ENCODE data around the gene AGRN.
"Not testable (repeated sequence)": the region's sequence is repeated elsewhere in the genome, so short reads cannot be mapped to it uniquely, and the experiment has no call there.

The AGRN gene

DNA sequence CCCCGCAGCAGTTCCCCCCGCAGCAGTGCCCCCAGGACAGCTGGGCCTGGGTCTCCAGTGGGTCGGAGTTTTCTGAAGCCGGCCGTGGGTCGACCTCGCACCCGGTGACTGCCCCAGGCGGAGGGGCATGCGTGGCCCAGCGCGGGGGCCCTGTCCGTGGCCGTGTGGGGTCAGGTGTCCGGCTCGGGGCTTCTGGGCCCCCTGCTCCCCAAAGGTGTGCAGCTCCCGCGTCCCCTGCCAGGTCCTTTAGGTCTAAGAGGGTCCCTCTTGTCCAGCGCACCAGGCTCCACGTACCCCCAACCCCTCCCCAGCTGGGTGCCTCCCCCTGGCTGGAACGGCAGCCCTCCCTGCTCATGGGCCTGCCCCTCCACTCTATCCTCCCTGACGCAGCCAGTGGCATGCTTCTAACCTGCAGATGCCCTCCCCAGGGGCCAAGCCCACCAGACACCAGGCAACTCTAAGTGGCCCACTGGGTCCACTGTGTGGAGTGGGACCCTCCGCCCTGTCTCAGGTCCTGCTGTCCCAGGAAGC, 14.1 kb upstream of the AGRN start:
- Histone ChIP-seq H2BK120ac (ENCODE audit: low read depth, low read length) (no peak overlapping the region), H4K8ac (ENCODE audit: low read length) (peak overlapping the region; percentile 59), H2BK12ac (ENCODE audit: low read length in 2 of 2) (peak overlapping the region; percentile 32 to 71), H3K4me3 (ENCODE audit: insufficient read depth in 1 of 2, low read depth in 1 of 2, low read length in 2 of 2) (no peak overlapping the region), H3K18ac (ENCODE audit: low read depth in 1 of 2, low read length in 2 of 2) (peak overlapping the region in 1 of 2 experiments; percentile 24), H2BK15ac (ENCODE audit: low read depth, poor library complexity, severe bottlenecking) (peak overlapping the region; percentile 21), H2AK5ac (ENCODE audit: low read length, severe bottlenecking) (peak overlapping the region; percentile 12), H3K36me3 (ENCODE audit: control insufficient read depth in 1 of 2, insufficient read depth in 2 of 2, low read depth in 1 of 2, low read length in 2 of 2) (peaks cover 0 to 8% of the 10 kb centered on the region in 2 experiments), H3K23ac (ENCODE audit: low read length in 2 of 2) (no peak overlapping the region), H3K27ac (ENCODE audit: low read length, poor library complexity, severe bottlenecking) (no peak overlapping the region), H2AFZ (ENCODE audit: low read depth, low read length) (no peak overlapping the region), H3K27me3 (ENCODE audit: control insufficient read depth in 1 of 2, insufficient read depth in 1 of 2, low read length in 2 of 2) (peaks cover 0 to 61% of the 10 kb centered on the region in 2 experiments), H3K9ac (ENCODE audit: low read length) (no peak overlapping the region), H3K4me2 (ENCODE audit: low read length, poor library complexity, severe bottlenecking) (no peak overlapping the region), H3K79me1 (replicated peaks; ENCODE audit: low read length, poor library complexity, severe bottlenecking) (peaks cover 4% of the 10 kb centered on the region), H4K91ac (ENCODE audit: low read length) (no peak overlapping the region), H2BK5ac (ENCODE audit: low read depth, low read length, poor library complexity, severe bottlenecking) (no peak overlapping the region), H3K9me3 (ENCODE audit: control insufficient read depth, low read length) (no peaks in the 10 kb centered on the region), H3K4ac (ENCODE audit: low read depth in 1 of 2, low read length in 2 of 2) (peak overlapping the region in 1 of 2 experiments; percentile 81), H3K4me1 (ENCODE audit: control insufficient read depth, insufficient read depth, low read depth, low read length) (peaks cover 34% of the 10 kb centered on the region), H3K14ac (ENCODE audit: low read length in 2 of 2) (no peak overlapping the region)
- DNase-seq: no peak
- 84% methylated on average over 18 of the region's 23 CpGs for WGBS

DNA sequence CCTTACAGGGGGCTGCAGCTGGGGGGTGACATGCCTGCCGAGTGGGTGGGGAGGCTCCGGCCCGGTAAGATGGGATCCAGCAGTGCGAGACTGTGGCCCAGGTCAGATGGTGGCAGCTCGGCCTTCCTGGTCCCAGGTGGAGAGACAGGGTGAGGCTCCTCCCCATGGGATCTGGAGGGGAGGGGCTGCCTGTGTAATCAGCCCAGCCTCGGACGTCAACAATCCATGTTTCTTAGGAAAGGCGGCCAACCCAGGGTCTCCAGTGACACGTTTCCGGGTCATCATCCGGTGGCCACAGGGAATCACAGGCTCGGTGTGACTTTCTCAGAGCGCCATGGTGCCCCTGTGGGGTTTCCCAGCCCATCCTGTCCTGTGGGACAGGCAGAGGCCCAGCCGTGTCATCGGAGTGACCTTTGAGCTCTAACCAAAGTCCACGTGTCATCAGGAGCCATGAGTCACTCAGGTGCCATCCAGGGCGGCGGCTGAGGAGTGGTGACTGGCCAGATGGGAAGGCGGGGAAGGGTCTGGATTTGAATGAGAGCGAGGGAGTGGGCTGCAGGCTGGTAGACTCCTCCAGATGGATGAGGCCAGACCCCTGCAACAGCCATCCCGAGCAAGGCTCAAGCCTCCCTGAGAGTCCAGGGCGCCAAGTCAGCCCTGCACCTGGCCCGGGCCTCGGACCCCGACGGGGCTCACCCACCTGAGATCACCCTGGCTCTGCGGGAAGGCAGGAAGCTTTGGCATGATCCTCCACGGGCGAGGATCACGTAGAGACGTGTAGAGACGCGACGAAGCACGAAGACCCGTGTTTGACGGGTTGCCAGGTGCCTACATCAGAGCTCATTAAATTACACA, 13.4 kb upstream of the AGRN start:
- no peaks in the 10 kb centered on the region for H3K79me1 ChIP-seq (replicated peaks; ENCODE audit: low read length, poor library complexity, severe bottlenecking)
- WGBS: 89% methylated on average over 37 of the region's 37 CpGs

DNA sequence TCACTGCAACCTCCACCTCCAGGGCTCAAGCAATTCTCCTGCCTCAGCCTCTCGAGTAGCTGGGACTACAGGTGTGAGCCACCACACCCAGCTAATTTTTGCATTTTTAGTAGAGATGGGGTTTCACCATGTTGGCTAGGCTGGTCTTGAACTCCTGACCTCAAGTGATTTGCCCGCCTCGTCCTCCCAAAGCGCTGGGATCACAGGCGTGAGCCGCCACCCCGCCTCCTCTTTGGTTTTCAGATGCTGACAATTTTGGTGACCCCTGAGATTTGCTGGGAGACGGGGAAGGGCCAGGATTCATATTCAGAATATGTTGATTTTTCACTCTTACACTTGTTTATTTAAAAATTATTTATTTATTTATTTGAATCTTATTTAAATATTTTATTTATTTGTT, 9.8 kb upstream of the AGRN start:
- 79% methylated on average over 6 of the region's 8 CpGs for WGBS
- H3K27ac ChIP-seq (ENCODE audit: low read length, poor library complexity, severe bottlenecking); H3K36me3 ChIP-seq (ENCODE audit: control insufficient read depth in 1 of 2, insufficient read depth in 2 of 2, low read depth in 1 of 2, low read length in 2 of 2); H2AFZ ChIP-seq (ENCODE audit: low read depth, low read length); H2BK12ac ChIP-seq (ENCODE audit: low read length in 2 of 2); H3K4me3 ChIP-seq (ENCODE audit: insufficient read depth in 1 of 2, low read depth in 1 of 2, low read length in 2 of 2); H3K4me2 ChIP-seq (ENCODE audit: low read length, poor library complexity, severe bottlenecking); H3K4ac ChIP-seq (ENCODE audit: low read depth in 1 of 2, low read length in 2 of 2); H3K14ac ChIP-seq (ENCODE audit: low read length in 2 of 2); H3K18ac ChIP-seq (ENCODE audit: low read depth in 1 of 2, low read length in 2 of 2); H3K9me3 ChIP-seq (ENCODE audit: control insufficient read depth, low read length); DNase-seq; H2BK120ac ChIP-seq (ENCODE audit: low read depth, low read length); H2AK5ac ChIP-seq (ENCODE audit: low read length, severe bottlenecking); H3K9ac ChIP-seq (ENCODE audit: low read length); H2BK5ac ChIP-seq (ENCODE audit: low read depth, low read length, poor library complexity, severe bottlenecking); H3K23ac ChIP-seq (ENCODE audit: low read length in 2 of 2); H2BK15ac ChIP-seq (ENCODE audit: low read depth, poor library complexity, severe bottlenecking); H4K8ac ChIP-seq (ENCODE audit: low read length); H4K91ac ChIP-seq (ENCODE audit: low read length): not testable (repeated sequence)
- H3K79me1 ChIP-seq (replicated peaks; ENCODE audit: low read length, poor library complexity, severe bottlenecking): peaks cover 13% of the 10 kb centered on the region
- peaks cover 26% of the 10 kb centered on the region for H3K4me1 ChIP-seq (ENCODE audit: control insufficient read depth, insufficient read depth, low read depth, low read length)
- peaks cover 0 to 23% of the 10 kb centered on the region in 2 experiments for H3K27me3 ChIP-seq (ENCODE audit: control insufficient read depth in 1 of 2, insufficient read depth in 1 of 2, low read length in 2 of 2)

More for the DNA sequence above, 13.4 kb upstream of the AGRN start:
- no peak overlapping the region for H3K14ac ChIP-seq (ENCODE audit: low read length in 2 of 2)
- no peak for DNase-seq
- H3K9me3 ChIP-seq (ENCODE audit: control insufficient read depth, low read length): no peaks in the 10 kb centered on the region
- H3K4me1 ChIP-seq (ENCODE audit: control insufficient read depth, insufficient read depth, low read depth, low read length): peaks cover 27% of the 10 kb centered on the region
- peak overlapping the region in 1 of 2 experiments; percentile 71 for H2BK12ac ChIP-seq (ENCODE audit: low read length in 2 of 2)
- H3K36me3 ChIP-seq (ENCODE audit: control insufficient read depth in 1 of 2, insufficient read depth in 2 of 2, low read depth in 1 of 2, low read length in 2 of 2): peaks cover 0 to 8% of the 10 kb centered on the region in 2 experiments
- no peak overlapping the region for H3K23ac ChIP-seq (ENCODE audit: low read length in 2 of 2)
- H2BK5ac ChIP-seq (ENCODE audit: low read depth, low read length, poor library complexity, severe bottlenecking): no peak overlapping the region
- peak overlapping the region; percentile 64 for H4K91ac ChIP-seq (ENCODE audit: low read length)
- H3K27me3 ChIP-seq (ENCODE audit: control insufficient read depth in 1 of 2, insufficient read depth in 1 of 2, low read length in 2 of 2): peaks cover 0 to 54% of the 10 kb centered on the region in 2 experiments
- H3K9ac ChIP-seq (ENCODE audit: low read length): no peak overlapping the region
- peak overlapping the region; percentile 12 for H2AK5ac ChIP-seq (ENCODE audit: low read length, severe bottlenecking)
- H3K4me3 ChIP-seq (ENCODE audit: insufficient read depth in 1 of 2, low read depth in 1 of 2, low read length in 2 of 2): no peak overlapping the region
- no peak overlapping the region for H4K8ac ChIP-seq (ENCODE audit: low read length)
- H3K4ac ChIP-seq (ENCODE audit: low read depth in 1 of 2, low read length in 2 of 2): peak overlapping the region in 1 of 2 experiments; percentile 81
- H3K18ac ChIP-seq (ENCODE audit: low read depth in 1 of 2, low read length in 2 of 2): peak overlapping the region in 1 of 2 experiments; percentile 38
- peak overlapping the region; percentile 63 for H2BK15ac ChIP-seq (ENCODE audit: low read depth, poor library complexity, severe bottlenecking)
- no peak overlapping the region for H2BK120ac ChIP-seq (ENCODE audit: low read depth, low read length)
- H3K27ac ChIP-seq (ENCODE audit: low read length, poor library complexity, severe bottlenecking): no peak overlapping the region
- H3K4me2 ChIP-seq (ENCODE audit: low read length, poor library complexity, severe bottlenecking): no peak overlapping the region
- no peak overlapping the region for H2AFZ ChIP-seq (ENCODE audit: low read depth, low read length)

DNA sequence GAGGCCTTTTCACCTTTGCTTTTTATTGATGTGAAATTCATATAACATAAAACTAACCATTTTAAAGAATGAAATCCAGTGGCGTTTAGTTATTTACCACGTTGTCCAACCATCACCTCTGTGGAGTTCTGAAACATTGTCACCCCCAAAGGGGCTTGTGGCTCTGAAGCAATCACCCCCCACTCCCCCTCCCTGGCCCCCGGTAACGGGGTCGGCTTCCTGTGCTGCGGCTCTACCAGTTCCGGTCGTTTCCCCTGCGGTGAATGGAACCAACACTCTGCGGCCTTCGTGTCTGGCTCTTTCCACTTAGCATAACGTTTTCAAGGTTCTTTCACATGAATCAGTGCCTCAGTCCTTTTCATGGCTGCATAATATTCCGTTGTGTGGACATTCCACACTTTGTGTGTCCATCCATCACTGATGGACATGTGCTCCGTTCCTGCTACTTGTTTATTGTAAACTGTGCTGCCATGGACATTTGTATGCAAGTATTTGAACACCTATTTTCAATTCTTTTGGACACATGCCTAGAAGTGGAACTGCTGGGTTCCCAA, 8.4 kb upstream of the AGRN start:
- no peak overlapping the region for H3K4ac ChIP-seq (ENCODE audit: low read depth in 1 of 2, low read length in 2 of 2)
- H2AFZ ChIP-seq (ENCODE audit: low read depth, low read length): no peak overlapping the region
- no peaks in the 10 kb centered on the region for H3K9me3 ChIP-seq (ENCODE audit: control insufficient read depth, low read length)
- peaks cover 0 to 5% of the 10 kb centered on the region in 2 experiments for H3K36me3 ChIP-seq (ENCODE audit: control insufficient read depth in 1 of 2, insufficient read depth in 2 of 2, low read depth in 1 of 2, low read length in 2 of 2)
- H3K14ac ChIP-seq (ENCODE audit: low read length in 2 of 2): no peak overlapping the region
- H2BK12ac ChIP-seq (ENCODE audit: low read length in 2 of 2): no peak overlapping the region
- H3K79me1 ChIP-seq (replicated peaks; ENCODE audit: low read length, poor library complexity, severe bottlenecking): peaks cover 17% of the 10 kb centered on the region
- no peak overlapping the region for H4K8ac ChIP-seq (ENCODE audit: low read length)
- 90% methylated on average over 14 of the region's 14 CpGs for WGBS
- H3K18ac ChIP-seq (ENCODE audit: low read depth in 1 of 2, low read length in 2 of 2): no peak overlapping the region
- no peak overlapping the region for H3K27ac ChIP-seq (ENCODE audit: low read length, poor library complexity, severe bottlenecking)
- peaks cover 0 to 10% of the 10 kb centered on the region in 2 experiments for H3K27me3 ChIP-seq (ENCODE audit: control insufficient read depth in 1 of 2, insufficient read depth in 1 of 2, low read length in 2 of 2)
- no peak overlapping the region for H2BK120ac ChIP-seq (ENCODE audit: low read depth, low read length)
- H3K4me3 ChIP-seq (ENCODE audit: insufficient read depth in 1 of 2, low read depth in 1 of 2, low read length in 2 of 2): no peak overlapping the region
- H3K4me2 ChIP-seq (ENCODE audit: low read length, poor library complexity, severe bottlenecking): no peak overlapping the region
- peaks cover 16% of the 10 kb centered on the region for H3K4me1 ChIP-seq (ENCODE audit: control insufficient read depth, insufficient read depth, low read depth, low read length)
- no peak overlapping the region for H2BK15ac ChIP-seq (ENCODE audit: low read depth, poor library complexity, severe bottlenecking)
- no peak overlapping the region for H3K23ac ChIP-seq (ENCODE audit: low read length in 2 of 2)
- H2AK5ac ChIP-seq (ENCODE audit: low read length, severe bottlenecking): no peak overlapping the region
- no peak overlapping the region for H3K9ac ChIP-seq (ENCODE audit: low read length)
- no peak for DNase-seq
- no peak overlapping the region for H2BK5ac ChIP-seq (ENCODE audit: low read depth, low read length, poor library complexity, severe bottlenecking)
- no peak overlapping the region for H4K91ac ChIP-seq (ENCODE audit: low read length)
